Cortex of kidney (tissue), 1 donor: ENCODE measurements around the gene INO80.
"Not testable (repeated sequence)": the region's sequence is repeated elsewhere in the genome, so short reads cannot be mapped to it uniquely, and the experiment has no call there.

Source experiments
- DNase-seq: peaks from one replicate; lab custom pipeline; 2025; lab: John Stamatoyannopoulos, UW

Gene INO80

DNA sequence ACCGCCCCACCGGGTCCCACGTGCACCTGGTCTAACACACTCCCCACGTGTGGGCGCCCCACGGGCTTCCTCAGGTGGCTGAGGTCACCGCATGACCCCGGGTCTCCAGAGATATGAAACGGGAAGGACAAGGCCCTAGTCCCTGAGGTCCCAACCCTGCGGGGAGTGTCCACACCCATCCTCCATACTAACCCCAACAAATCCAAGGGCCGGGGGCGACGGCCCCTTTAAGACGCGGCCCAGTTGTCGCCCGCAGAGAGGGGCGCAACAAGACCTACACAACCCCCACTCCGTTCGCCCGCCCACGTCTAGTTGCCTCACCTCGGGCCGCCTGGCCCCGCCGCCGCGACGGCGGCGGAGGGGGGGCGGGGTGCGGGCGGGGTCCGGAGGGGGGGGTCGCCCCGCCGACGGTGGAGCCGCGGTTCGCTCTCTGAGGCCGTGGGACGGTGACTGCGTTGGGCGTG, 396 bp downstream of the INO80 start:
- DNase-seq, result no peak

- no peak for DNase-seq
Measured at GRCh38 chr15:41115161-41115651, 874 bp downstream of the INO80 start.

GRCh38 chr15:41106947-41107346, 9.1 kb downstream of the INO80 start:
- DNase-seq, result no peak

DNA sequence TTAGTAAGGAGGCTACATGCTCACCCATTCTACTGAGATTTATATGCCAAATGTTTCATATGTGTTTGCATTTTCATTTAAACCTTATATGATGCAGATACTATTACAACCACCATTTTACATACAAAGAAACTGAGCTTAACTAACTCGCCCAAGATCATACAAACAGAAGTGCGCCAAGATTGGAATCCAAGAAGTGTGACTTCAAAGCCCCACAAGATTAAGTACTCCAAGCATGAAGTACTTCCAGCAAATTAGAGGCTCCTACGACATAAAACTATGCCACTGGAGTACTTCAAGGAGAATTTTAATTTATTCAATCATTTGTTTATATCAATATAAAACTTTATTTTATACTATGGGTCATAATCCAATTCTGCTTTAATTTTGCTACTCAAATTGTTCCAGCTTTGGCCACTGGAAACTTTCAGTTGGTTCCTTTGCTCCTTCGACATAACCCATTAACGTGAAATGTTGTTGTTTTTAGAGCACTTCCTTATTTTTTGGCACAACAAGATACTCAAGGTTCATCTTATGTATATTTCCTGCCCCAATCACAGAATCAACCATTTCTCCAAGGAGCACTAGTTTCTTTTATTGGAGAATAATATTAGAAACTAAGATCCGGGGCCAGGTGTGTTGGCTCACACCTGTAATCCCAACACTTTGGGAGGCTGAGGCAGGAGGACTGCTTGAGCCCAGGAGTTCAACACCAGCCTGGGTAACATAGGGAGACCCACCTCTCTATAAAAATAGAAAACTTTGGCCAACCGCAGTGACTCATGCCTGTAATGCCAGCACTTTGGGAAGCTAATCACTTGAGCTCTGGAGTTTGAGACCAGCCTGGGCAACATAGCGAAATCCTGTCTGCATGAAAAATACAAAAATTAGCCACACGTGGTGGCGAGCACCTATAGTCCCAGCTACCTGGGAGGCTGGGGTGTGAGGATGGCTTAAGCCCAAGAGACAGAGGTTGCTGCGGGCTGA, 10.4 kb downstream of the INO80 start:
- DNase-seq, result no peak

DNA sequence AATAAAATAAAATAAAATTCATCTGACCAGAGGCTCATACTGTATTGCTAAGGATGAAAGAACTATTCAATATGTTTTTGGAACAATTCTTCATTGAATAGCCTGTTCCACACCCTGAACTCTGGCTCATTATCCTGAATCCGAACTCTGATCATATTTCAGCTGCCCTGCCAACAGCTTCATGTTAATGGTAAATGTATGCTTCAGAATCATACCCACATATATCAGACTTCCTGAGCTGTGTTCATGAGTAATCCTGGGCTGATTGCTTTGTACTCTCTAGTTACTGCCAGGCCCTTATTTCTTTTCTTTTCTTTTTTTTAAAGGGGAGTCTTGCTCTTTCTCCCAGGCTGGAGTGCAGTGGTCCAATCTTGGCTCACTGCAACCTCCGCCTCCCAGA, 11.8 kb downstream of the INO80 start:
- DNase-seq, result no peak

GRCh38 chr15:41102854-41103253, 13.2 kb downstream of the INO80 start:
- DNase-seq, result no peak

GRCh38 chr15:41096178-41096577, 19.9 kb downstream of the INO80 start:
- DNase-seq, result no peak

DNA sequence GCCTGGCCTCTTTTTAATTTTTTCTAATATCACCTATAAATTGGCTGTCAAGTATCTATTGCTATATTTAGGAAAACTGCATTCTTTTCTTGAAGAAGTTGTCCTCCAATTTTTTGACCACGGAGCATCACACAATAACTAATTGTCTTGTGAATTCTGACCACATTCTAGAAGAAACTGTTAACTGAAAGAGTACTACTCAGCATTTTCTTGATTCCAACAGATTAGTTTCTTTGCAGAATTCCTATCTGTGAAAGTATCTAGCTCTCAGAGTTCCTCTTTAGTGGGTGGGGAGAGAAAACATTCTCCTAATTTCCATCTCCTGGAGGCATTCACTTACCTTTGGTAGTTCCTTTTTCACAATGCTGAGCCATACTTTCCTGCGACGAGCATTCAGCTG, 31.1 kb downstream of the INO80 start:
- DNase-seq, result no peak

DNA sequence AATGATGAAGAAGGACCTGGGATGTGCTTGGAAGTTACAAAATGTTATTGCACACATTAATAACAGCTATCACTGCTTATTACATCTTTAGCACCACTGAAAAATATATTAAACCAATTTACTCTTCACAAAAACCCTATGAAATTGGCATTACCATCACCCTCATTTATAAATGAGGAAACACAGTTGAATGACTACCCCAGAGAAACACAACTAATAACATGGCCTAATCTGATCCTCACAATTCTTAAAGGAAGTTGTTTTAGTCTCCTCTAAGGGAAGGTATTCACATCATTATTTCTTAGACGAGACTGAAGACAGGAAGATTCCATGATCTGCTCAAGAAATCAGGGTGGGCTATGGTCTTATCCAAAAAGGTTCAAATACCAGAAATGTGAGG, 35.9 kb downstream of the INO80 start:
- DNase-seq, result no peak

GRCh38 chr15:41079717-41080116, 36.4 kb downstream of the INO80 start:
- no peak for DNase-seq

DNA sequence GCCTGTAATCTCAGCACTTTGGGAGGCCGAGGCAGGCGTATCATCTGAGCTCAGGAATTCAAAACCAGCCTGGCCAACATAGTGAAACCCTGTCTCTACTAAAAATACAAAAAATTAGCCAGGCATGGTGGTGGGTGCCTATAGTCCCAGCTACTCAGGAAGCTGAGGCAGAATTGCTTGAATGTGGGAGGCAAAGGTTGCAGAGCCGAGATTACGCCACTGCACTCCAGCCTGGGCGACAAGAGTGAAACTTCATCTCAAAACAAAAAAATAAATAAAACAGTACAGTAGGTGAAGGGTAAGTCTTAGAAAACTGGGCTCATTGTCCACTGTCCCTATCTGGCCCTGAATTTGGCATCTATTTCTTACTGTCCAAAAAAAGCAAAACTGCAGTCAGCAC, 37.2 kb downstream of the INO80 start:
- not testable (repeated sequence) for DNase-seq

DNA sequence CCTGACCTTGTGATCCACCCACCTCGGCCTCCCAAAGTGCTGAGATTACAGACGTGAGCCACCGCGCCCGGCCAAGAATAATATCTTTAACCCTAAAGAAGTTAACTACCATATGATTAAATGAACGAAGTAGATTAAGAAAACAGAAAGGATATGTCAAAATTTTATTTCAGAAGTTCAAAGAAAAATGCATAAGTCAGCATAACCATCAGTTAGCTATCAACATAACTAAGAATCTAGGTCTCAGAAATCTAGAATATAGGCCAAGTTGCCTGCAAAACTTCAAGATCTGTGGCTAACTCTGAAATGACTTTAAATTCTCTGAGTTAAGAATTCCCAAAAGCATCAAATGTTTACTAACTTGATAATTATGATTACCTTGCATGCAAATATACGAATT, 38.0 kb downstream of the INO80 start:
- no peak for DNase-seq

DNA sequence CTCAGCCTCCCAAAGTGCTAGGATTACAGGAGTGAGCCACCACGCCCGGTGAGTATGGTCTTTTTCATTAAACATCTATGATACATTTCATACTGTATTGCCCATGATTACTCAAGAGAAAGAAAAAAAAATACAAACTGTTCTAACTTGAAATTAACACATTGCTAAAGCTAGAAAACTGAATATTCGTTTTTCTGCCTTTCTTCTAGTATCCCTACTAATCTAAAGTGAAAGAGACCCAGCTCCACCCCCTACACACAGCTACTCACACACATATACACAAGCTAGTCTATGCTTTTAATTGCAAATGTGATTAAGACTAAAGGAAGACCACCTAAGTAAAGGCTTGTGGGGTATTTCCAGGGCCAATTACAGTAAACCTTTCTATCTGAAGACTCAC, 43.1 kb downstream of the INO80 start:
- no peak for DNase-seq

DNA sequence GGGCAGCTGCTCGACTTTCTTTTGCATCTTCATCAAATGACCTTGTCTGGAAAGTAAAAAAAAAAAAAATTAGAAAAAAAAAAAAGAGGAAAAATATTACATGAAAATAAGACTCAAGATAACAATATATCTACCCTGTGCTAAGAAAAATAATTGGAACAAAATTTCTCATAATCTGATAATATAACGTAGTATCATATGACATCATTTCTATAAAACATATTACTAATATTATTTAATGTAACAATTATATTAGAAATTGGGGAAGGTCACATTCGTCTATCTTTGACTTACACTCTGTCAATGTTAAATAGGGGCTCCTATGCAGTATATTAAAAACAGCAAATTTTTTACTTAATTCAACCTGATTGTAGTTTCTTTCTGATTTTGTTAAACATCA, 44.1 kb downstream of the INO80 start:
- DNase-seq, result no peak

DNA sequence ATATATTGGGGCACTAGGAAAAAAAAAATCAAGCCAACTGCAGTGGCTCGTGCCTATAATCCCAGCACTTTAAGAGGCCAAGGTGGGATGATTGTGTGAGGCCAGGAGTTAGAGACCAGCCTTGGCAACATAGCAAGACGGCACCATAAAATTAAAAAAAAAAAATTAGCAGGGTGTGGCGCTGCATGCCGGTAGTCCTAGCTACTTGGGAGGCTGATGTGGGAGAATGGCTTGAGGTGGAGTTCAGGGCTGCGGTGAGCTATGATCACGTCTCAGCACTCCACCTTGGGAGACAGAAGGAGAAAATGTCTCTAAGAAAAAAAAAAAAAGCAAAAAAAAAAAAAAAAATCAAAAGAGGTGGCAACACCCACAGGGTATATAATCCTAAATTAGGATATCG, 49.6 kb downstream of the INO80 start:
- DNase-seq, result no peak

DNA sequence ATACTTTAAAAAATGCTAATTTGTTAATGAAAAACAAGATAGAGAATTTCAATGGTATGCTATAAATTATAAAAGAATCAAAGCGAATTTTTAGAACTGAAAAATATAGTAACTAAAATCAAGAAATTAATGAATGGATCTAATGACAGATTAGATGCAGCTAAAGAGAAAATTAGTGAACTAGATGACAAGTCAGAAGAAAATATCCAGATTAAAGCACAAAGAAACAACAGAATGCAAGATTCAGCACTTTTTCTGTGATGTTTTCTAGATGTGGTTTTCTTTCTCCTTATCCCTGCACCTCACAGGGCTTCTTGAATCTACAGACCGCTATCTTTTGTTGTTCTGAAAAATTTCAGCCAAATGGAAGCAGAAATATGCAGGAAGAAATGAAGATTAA, 54.4 kb downstream of the INO80 start:
- DNase-seq, result no peak

DNA sequence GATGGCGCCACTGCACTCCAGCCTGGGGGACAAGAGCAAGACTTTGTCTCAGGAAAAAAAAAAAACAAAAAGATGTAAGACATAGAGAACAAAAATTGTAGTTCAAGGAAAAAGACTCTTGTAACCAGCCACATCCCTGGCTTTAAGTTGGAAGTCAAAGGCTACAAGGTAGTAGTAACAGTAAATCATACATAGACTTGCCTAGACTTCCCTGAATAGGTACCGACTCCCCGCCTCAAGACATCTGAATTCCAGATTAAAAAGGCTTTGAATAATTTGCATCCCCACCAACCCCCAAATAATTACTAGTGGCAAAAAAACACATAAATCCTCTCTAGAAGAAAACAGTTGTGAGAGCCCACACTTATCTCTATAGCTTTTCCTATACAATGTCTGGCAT, 55.6 kb downstream of the INO80 start:
- DNase-seq, result no peak

GRCh38 chr15:41056810-41057209, 59.3 kb downstream of the INO80 start:
- no peak for DNase-seq

- no peak for DNase-seq
Measured at GRCh38 chr15:41055706-41056105, 60.4 kb downstream of the INO80 start.

- DNase-seq, result no peak
Measured at GRCh38 chr15:41051139-41051538, 64.9 kb downstream of the INO80 start.

DNA sequence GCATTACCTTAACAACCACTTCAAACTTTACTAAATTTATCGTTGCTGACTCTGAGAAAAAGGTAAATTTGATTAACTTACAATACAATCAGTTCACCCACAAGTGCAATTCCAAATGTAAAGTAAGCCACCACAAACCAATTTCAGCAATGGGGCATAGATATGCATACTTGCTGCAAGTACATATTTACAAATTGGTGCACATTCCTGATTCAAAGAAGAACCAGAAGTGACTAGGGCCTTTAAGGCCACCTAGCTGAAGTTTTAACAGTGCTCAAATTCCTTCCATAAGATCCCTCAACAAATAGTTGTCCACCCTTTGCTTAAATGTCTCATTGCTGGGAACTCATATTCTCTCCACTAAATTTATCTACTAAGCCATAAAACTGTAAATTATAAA, 67.2 kb downstream of the INO80 start:
- DNase-seq, result no peak

DNA sequence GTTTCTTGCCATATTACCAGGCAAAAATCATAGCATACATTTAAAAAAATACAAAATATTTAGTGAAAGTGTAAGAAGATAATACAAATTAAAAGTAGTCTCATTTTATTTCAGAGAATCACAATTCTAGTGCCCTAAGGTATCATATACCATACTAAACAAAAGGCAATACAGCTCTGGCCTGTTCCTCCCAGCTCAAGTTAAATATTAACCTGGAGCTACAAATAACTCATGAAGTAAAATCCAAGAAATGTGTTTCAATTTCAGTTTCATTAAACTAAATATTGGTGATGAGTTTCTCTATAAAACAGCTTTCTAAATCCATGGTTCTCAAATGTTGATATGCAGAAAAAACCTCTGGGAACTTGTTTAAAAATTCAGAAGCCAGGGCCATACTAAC, 67.7 kb downstream of the INO80 start:
- DNase-seq, result no peak

DNA sequence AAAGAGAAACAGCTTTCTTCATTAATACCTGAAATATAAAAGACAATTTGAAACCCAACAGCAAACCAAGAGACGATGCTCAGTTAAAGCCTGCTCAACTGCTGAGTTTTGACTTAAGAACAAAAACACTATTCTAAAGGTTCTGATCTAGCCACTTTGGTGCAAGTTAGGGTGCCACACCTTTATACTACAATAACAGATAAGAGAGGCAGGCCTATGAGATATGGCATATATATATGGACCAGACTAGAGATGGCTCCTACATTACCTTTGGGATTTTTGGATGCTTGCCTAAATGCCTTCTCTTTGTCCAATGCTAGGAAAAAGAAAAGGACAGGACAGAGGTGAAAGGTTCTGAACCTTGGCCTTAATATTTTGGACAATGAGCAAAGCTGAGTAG, 68.6 kb downstream of the INO80 start:
- DNase-seq, result no peak
